Neural progenitor cell (in vitro differentiated cells): ENCODE measurements around the gene RCSD1.

ENCODE experiments used
- CTCF ChIP-seq: fragments of 200-600 bp; sonication (generic); IDR thresholded peaks from 2 replicates; pipeline ENCODE4 v1.5.1; 2017; ENCODE audit warnings: antibody characterized with exemption, mild to moderate bottlenecking
- EZH2 ChIP-seq: fragments of 200-600 bp; sonication (generic); IDR thresholded peaks from 2 replicates; pipeline ENCODE4 v1.6.1; 2017; ENCODE audit warnings: antibody characterized with exemption, mild to moderate bottlenecking, moderate library complexity
- EZH2phosphoT487 ChIP-seq: fragments of 200-600 bp; sonication (generic); IDR thresholded peaks from 2 replicates; pipeline ENCODE4 v1.6.1; 2017; ENCODE audit warnings: antibody characterized with exemption

GRCh38 chr1:167720965-167721616 lies 91.1 kb downstream of the RCSD1 start:
- TF ChIP-seq CTCF (peak; percentile 28), EZH2phosphoT487 (no peak), EZH2 (no peak)
